GM21390 (cell line): ENCODE measurements around the gene ZCRB1.

Experiments
- ATAC-seq: cut with Tn5 transposase; IDR thresholded peaks from one replicate; pipeline ENCODE4 v1.9.1; 2021; ENCODE audit not compliant: unreplicated experiment

The ZCRB1 gene

GRCh38 chr12:42281844-42282243, 44.0 kb downstream of the ZCRB1 start:
- ATAC-seq = no peak

- ATAC-seq = no peak
Measured at GRCh38 chr12:42281278-42281677, 44.6 kb downstream of the ZCRB1 start.

GRCh38 chr12:42278128-42278510, 47.8 kb downstream of the ZCRB1 start:
- ATAC-seq = no peak

- no peak for ATAC-seq
Measured at GRCh38 chr12:42277396-42278127, 48.3 kb downstream of the ZCRB1 start.

DNA sequence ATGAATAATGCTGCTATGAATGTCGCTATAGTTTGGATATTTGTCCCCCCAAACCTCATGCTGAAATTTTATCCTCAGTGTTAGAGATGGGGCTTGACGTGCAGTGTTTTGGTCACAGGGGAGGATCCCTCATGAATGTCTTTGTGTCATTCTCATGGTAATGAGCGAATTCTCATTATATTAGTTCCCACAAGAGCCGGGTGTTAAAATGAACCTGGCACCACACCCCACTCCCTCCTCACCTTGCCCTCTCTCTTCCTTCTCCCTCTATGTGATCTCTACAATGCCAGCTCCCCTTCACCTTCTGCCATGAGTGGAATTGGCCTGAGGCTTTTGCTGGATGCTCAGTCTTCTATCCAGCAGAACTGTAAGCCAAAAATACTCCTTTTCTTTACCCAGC, 50.4 kb downstream of the ZCRB1 start:
- no peak for ATAC-seq

- no peak for ATAC-seq
Measured at GRCh38 chr12:42273706-42274105, 52.2 kb downstream of the ZCRB1 start.

- ATAC-seq = no peak
Measured at GRCh38 chr12:42270596-42270995, 55.3 kb downstream of the ZCRB1 start.

DNA sequence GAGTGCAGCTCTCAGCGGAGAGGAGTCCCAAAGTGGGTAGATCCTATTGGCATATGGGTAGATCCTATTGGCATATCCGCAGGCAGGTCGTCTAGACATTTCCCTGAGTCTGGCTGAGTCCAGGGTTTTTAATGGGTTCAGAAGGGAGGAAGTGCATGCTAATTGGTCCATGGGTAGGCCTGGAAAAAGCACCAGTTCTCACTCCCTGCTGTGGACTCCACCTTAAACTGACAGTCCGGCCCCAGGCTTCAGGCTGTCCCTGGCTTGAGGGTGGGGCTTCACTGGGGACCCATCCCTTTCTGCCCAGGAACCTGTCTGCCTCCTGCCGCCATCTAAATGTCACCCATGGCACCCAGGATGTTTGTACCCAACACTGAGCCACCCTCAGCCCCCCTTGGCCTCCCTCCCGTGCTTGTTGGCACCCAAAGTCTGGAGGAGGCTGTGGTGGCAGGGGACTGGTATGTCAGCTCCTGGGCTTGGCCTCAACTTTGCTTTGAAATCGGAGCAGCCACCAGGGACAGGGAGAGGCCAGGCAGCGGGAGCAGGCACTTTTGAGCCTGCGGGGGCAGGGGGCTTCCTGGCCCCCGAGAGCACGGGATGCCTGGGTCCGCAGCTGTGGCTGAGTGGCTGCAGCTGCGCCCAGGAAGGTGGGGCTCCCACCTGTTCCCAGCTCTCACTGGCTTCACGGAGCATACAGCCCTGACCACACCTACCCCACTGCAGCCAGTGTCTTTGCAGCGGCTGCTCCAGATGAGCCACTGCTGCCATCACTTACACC, 58.3 kb downstream of the ZCRB1 start:
- ATAC-seq = no peak

- no peak for ATAC-seq
Measured at GRCh38 chr12:42266579-42267230, 59.2 kb downstream of the ZCRB1 start.

- no peak for ATAC-seq
Measured at GRCh38 chr12:42262271-42262670, 63.6 kb downstream of the ZCRB1 start.
